Measurements from ENCODE around the gene KCNH1.

DNA sequence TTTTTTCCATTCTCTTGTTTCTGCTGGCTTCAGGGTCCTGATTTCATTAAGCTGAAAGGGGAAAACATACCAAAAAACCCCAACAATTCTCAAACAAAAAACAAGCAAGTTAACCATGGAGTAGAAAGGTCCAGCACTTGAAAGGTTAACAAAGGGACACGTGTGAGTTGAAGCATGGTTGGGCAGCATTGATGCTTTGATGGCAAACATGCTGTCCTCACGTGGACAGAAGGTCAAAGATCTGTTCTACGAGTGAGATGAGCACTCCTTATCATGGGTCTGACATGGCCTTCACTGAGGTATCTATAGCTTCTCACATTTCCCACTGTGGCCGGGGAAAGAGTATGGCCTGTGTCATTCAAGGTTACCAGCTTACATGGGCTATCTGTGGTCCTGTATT, 410.3 kb downstream of the KCNH1 start:
- no peak for TF ChIP-seq ZBTB7A (tag by site-specific recombination; IDR thresholded peaks at IDR 0.05; ENCODE audit: low read depth)
- TF ChIP-seq KLF9 (tag by site-specific recombination; IDR thresholded peaks at IDR 0.05; ENCODE audit: low read depth): no peak
- TF ChIP-seq CTCF (tag by site-specific recombination; IDR thresholded peaks at IDR 0.05): no peak
- TF ChIP-seq SETDB1 (IDR thresholded peaks at IDR 0.05; ENCODE audit: insufficient read length, low read length): no peak
- TF ChIP-seq, protein P1, sequence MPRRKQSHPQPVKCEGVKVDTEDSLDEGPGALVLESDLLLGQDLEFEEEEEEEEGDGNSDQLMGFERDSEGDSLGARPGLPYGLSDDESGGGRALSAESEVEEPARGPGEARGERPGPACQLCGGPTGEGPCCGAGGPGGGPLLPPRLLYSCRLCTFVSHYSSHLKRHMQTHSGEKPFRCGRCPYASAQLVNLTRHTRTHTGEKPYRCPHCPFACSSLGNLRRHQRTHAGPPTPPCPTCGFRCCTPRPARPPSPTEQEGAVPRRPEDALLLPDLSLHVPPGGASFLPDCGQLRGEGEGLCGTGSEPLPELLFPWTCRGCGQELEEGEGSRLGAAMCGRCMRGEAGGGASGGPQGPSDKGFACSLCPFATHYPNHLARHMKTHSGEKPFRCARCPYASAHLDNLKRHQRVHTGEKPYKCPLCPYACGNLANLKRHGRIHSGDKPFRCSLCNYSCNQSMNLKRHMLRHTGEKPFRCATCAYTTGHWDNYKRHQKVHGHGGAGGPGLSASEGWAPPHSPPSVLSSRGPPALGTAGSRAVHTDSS (tag by site-specific recombination; IDR thresholded peaks at IDR 0.05): no peak
- TF ChIP-seq ZNF335 (tag by site-specific recombination; conservative IDR thresholded peaks at IDR 0.05): no peak
- TF ChIP-seq YY2 (tag by site-specific recombination; IDR thresholded peaks at IDR 0.05): no peak
- no peak for TF ChIP-seq ZNF660 (tag by site-specific recombination; IDR thresholded peaks at IDR 0.05)

Measured in HEK293 (cell line).